Measurements from ENCODE around the gene FBXO2. TPM values are rescaled to one million over a fixed set of nuclear protein-coding genes. Genes with fewer than 3 reads are reported as not detected.

Gene FBXO2
- total and polyA plus RNA-seq, 2 of the 4 experiments (the other 2 are of a cell fraction): 0.36 to 1.7 TPM

DNA sequence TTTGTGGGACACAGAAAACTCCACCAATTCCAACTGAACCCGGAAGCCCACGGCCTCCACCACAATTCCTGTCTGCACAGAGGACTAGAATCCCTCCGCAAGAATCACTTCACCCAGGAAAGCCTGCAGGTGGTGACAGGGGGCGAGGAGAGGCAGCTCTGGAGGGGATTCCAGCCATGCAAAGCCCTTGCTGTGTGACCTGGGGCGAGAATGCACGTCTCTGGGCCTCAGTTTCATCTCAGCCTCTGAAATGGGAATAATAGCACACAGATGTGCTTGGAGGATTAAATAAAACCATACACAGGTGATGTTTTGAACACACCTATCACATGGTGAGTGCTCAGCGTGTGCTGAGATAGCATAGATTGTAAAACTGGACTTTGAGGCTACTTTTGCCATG, 14.1 kb downstream of the FBXO2 start:
- Histone ChIP-seq H2AFZ (replicated peaks; ENCODE audit: low read length, poor library complexity) (no peak overlapping the region), H3K4me3 (ENCODE audit: insufficient read depth, low read depth, low read length) (no peak overlapping the region), H3K27me3 (ENCODE audit: control insufficient read depth, insufficient read depth, low read length) (peaks cover 7% of the 10 kb centered on the region; the same call in 1 of the 2 replicates), H4K8ac (ENCODE audit: low read depth in 2 of 2, low read length in 2 of 2) (no peak overlapping the region), H3K9me1 (ENCODE audit: insufficient read depth, low read length) (no peaks in the 10 kb centered on the region), H3K14ac (replicated peaks; ENCODE audit: low read depth, low read length) (no peak overlapping the region), H4K5ac (ENCODE audit: low read depth, low read length) (no peak overlapping the region), H3K4me2 (ENCODE audit: low read depth, low read length) (no peak overlapping the region), H2AK9ac (replicated peaks; ENCODE audit: low read depth, low read length, poor library complexity) (no peak overlapping the region), H2AK5ac (ENCODE audit: low read depth, low read length) (no peak overlapping the region), H4K20me1 (ENCODE audit: insufficient read depth, low read length) (no peaks in the 10 kb centered on the region), H3K9me3 (ENCODE audit: control insufficient read depth, insufficient read depth, low read length) (no peaks in the 10 kb centered on the region), H2BK20ac (ENCODE audit: low read depth, low read length) (no peak overlapping the region), H3K18ac (ENCODE audit: low read depth, low read length) (no peak overlapping the region), H3K23ac (ENCODE audit: low read depth, low read length) (no peak overlapping the region), H3K4ac (ENCODE audit: low read depth, low read length) (no peak overlapping the region), H3K27ac (ENCODE audit: insufficient read depth, low read length) (no peak overlapping the region), H3K79me1 (ENCODE audit: low read depth in 1 of 2, low read length in 2 of 2) (no peaks in the 10 kb centered on the region), H3K56ac (ENCODE audit: extremely low read depth, insufficient read depth, low read length) (no peak overlapping the region), H4K91ac (ENCODE audit: insufficient read depth, low read depth, low read length) (no peak overlapping the region), H3K36me3 (ENCODE audit: control insufficient read depth, insufficient read depth, low read length) (no peaks in the 10 kb centered on the region), H3K9ac (ENCODE audit: low read depth, low read length) (no peak overlapping the region), H2BK5ac (ENCODE audit: low read depth, low read length, poor library complexity, severe bottlenecking) (no peak overlapping the region), H2BK15ac (ENCODE audit: low read depth, low read length) (no peak overlapping the region), H3K4me1 (ENCODE audit: control insufficient read depth, insufficient read depth, low read length) (no peaks in the 10 kb centered on the region), H2BK120ac (ENCODE audit: low read depth, low read length) (no peak overlapping the region)
- in situ Hi-C loops (cut with MboI; ENCODE audit: low sequenced_read_pairs): loop anchor here (5.0 to 10.0 kb wide), 2 partner anchors 398 to 605 kb away; no protein-coding TSS in a partner anchor
- ATAC-seq (ENCODE audit: low read depth): no peak
- 50% methylated on average over 1 of the region's 7 CpGs; no CpG with 5 or more reads in 1 of the 2 experiments for WGBS, 2 experiments (ENCODE audit: extremely low coverage in 2 of 2, insufficient read length in 1 of 2)
- POLR2A ChIA-PET (ENCODE audit: unreplicated experiment): no interaction called here
- no peak for TF ChIP-seq POLR2A (IDR thresholded peaks at IDR 0.05; ENCODE audit: low read depth, low read length)
- TF ChIP-seq FOS (IDR thresholded peaks at IDR 0.05; ENCODE audit: low read depth, low read length): no peak
- no peak for TF ChIP-seq MXI1 (IDR thresholded peaks at IDR 0.05; ENCODE audit: borderline replicate concordance, low read depth, low read length)
- no peak for TF ChIP-seq RAD21 (IDR thresholded peaks at IDR 0.05; ENCODE audit: low read length)
- TF ChIP-seq CHD1 (IDR thresholded peaks at IDR 0.05; ENCODE audit: low read depth, low read length): no peak
- no peak for TF ChIP-seq RFX5 (IDR thresholded peaks at IDR 0.05; ENCODE audit: low read depth, low read length)
- no peak for TF ChIP-seq MAFK (IDR thresholded peaks at IDR 0.05; ENCODE audit: low read depth, low read length)
- TF ChIP-seq SMC3 (IDR thresholded peaks at IDR 0.05; ENCODE audit: low read depth, low read length): no peak
- no peak for TF ChIP-seq NFE2L2 (IDR thresholded peaks at IDR 0.05; ENCODE audit: low read depth, low read length)
- intact Hi-C loops (cut with micrococcal nuclease): no loop called here
- no TSS peak for BruUV-seq (replicated peaks)
- CTCF ChIA-PET: no interaction called here
- DNase-seq: no peak
- dilution Hi-C loops (cut with HindIII; ENCODE audit: low sequenced_read_pairs, unreplicated experiment): no loop called here

Measured in IMR-90 (cell line).